H1 (cell line): ENCODE data around the gene CFAP61.

Source experiments
- CREB1 ChIP-seq: IDR thresholded peaks from 2 replicates; pipeline ENCODE4 v1.6.1; 2012; ENCODE audit warnings: inconsistent platforms
- RFX5 ChIP-seq: IDR thresholded peaks from 2 replicates; pipeline ENCODE4 v1.6.1; 2011; ENCODE audit warnings: low read depth, low read length, improper control_type of control experiment, borderline replicate concordance
- TBP ChIP-seq: IDR thresholded peaks from 2 replicates; pipeline ENCODE4 v1.6.1; 2011; ENCODE audit warnings: low read depth, low read length, improper control_type of control experiment
- TF ChIP-seq, protein P1 (sequence below): fragments of 300-600 bp; sonication (generic); IDR thresholded peaks from 2 replicates; pipeline ENCODE4 v1.7.1; 2012; ENCODE audit warnings: low read length, moderate library complexity, mild to moderate bottlenecking, inconsistent platforms; ENCODE audit not compliant: insufficient replicate concordance
- TF ChIP-seq, protein P2 (sequence below), 3 experiments: IDR thresholded peaks; 1 replicate in 2 of 3; 2 replicates in 1 of 3; pipeline versions ENCODE4 v1.5.1 to v1.6.1; 2011; ENCODE audit warnings: low read length in 3 of 3, mild to moderate bottlenecking in 3 of 3, inconsistent platforms in 2 of 3, low read depth in 1 of 3, moderate library complexity in 1 of 3; ENCODE audit not compliant: insufficient read depth in 1 of 3; ENCODE audit errors: control extremely low read depth in 1 of 3

DNA sequence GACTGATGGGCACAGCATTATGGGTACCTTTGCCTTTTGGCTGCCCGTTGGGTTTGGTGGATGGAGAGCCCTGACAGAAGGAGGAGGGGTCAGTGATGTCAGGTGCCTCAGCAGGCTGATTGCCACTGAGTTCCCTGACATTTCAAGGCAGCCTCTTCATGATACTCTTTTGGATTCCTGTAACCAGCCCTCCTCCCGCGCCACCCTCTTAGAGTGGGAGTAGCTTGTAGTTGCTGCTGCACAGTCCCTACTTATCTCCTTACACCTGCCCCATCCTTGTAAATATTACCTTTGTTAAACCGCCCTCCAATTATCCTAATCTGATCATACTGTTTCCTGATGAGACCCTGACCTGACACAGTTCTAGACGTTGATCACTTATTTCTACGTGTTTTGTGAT lies 140.0 kb downstream of the CFAP61 start:
- no peak for TF ChIP-seq TBP
- TF ChIP-seq, protein P1, sequence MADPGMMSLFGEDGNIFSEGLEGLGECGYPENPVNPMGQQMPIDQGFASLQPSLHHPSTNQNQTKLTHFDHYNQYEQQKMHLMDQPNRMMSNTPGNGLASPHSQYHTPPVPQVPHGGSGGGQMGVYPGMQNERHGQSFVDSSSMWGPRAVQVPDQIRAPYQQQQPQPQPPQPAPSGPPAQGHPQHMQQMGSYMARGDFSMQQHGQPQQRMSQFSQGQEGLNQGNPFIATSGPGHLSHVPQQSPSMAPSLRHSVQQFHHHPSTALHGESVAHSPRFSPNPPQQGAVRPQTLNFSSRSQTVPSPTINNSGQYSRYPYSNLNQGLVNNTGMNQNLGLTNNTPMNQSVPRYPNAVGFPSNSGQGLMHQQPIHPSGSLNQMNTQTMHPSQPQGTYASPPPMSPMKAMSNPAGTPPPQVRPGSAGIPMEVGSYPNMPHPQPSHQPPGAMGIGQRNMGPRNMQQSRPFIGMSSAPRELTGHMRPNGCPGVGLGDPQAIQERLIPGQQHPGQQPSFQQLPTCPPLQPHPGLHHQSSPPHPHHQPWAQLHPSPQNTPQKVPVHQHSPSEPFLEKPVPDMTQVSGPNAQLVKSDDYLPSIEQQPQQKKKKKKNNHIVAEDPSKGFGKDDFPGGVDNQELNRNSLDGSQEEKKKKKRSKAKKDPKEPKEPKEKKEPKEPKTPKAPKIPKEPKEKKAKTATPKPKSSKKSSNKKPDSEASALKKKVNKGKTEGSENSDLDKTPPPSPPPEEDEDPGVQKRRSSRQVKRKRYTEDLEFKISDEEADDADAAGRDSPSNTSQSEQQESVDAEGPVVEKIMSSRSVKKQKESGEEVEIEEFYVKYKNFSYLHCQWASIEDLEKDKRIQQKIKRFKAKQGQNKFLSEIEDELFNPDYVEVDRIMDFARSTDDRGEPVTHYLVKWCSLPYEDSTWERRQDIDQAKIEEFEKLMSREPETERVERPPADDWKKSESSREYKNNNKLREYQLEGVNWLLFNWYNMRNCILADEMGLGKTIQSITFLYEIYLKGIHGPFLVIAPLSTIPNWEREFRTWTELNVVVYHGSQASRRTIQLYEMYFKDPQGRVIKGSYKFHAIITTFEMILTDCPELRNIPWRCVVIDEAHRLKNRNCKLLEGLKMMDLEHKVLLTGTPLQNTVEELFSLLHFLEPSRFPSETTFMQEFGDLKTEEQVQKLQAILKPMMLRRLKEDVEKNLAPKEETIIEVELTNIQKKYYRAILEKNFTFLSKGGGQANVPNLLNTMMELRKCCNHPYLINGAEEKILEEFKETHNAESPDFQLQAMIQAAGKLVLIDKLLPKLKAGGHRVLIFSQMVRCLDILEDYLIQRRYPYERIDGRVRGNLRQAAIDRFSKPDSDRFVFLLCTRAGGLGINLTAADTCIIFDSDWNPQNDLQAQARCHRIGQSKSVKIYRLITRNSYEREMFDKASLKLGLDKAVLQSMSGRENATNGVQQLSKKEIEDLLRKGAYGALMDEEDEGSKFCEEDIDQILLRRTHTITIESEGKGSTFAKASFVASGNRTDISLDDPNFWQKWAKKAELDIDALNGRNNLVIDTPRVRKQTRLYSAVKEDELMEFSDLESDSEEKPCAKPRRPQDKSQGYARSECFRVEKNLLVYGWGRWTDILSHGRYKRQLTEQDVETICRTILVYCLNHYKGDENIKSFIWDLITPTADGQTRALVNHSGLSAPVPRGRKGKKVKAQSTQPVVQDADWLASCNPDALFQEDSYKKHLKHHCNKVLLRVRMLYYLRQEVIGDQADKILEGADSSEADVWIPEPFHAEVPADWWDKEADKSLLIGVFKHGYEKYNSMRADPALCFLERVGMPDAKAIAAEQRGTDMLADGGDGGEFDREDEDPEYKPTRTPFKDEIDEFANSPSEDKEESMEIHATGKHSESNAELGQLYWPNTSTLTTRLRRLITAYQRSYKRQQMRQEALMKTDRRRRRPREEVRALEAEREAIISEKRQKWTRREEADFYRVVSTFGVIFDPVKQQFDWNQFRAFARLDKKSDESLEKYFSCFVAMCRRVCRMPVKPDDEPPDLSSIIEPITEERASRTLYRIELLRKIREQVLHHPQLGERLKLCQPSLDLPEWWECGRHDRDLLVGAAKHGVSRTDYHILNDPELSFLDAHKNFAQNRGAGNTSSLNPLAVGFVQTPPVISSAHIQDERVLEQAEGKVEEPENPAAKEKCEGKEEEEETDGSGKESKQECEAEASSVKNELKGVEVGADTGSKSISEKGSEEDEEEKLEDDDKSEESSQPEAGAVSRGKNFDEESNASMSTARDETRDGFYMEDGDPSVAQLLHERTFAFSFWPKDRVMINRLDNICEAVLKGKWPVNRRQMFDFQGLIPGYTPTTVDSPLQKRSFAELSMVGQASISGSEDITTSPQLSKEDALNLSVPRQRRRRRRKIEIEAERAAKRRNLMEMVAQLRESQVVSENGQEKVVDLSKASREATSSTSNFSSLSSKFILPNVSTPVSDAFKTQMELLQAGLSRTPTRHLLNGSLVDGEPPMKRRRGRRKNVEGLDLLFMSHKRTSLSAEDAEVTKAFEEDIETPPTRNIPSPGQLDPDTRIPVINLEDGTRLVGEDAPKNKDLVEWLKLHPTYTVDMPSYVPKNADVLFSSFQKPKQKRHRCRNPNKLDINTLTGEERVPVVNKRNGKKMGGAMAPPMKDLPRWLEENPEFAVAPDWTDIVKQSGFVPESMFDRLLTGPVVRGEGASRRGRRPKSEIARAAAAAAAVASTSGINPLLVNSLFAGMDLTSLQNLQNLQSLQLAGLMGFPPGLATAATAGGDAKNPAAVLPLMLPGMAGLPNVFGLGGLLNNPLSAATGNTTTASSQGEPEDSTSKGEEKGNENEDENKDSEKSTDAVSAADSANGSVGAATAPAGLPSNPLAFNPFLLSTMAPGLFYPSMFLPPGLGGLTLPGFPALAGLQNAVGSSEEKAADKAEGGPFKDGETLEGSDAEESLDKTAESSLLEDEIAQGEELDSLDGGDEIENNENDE: no peak
- TF ChIP-seq, protein P2, sequence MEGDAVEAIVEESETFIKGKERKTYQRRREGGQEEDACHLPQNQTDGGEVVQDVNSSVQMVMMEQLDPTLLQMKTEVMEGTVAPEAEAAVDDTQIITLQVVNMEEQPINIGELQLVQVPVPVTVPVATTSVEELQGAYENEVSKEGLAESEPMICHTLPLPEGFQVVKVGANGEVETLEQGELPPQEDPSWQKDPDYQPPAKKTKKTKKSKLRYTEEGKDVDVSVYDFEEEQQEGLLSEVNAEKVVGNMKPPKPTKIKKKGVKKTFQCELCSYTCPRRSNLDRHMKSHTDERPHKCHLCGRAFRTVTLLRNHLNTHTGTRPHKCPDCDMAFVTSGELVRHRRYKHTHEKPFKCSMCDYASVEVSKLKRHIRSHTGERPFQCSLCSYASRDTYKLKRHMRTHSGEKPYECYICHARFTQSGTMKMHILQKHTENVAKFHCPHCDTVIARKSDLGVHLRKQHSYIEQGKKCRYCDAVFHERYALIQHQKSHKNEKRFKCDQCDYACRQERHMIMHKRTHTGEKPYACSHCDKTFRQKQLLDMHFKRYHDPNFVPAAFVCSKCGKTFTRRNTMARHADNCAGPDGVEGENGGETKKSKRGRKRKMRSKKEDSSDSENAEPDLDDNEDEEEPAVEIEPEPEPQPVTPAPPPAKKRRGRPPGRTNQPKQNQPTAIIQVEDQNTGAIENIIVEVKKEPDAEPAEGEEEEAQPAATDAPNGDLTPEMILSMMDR (IDR thresholded peaks at IDR 0.05; ENCODE audit: control extremely low read depth in 1 of 3, insufficient read depth in 1 of 3, low read depth in 1 of 3, low read length in 3 of 3): no peak
- TF ChIP-seq CREB1: no peak
- no peak for TF ChIP-seq RFX5
